OCI-LY7 (cell line): ENCODE data around the gene RNF123. TPM values are rescaled to one million over a fixed set of nuclear protein-coding genes. Genes with fewer than 3 reads are reported as not detected.

Source experiments
- BruUV-seq: library from RNA; stranded (reverse); fragments of 400-500 nt; replicated peaks from 2 replicates; lab custom pipeline; 2021; lab: Mats Ljungman, UMichigan
- CTCF ChIA-PET: fragments of 300-600 bp; sonication (Branson Sonifier 250); formaldehyde crosslinking; loops from one replicate; lab custom pipeline; 2022; ENCODE audit warnings: antibody characterized with exemption; ENCODE audit not compliant: unreplicated experiment; lab: Charles Lee
- POLR2A ChIA-PET: fragments of 300-600 bp; sonication (Branson Sonifier 250); formaldehyde crosslinking; loops from one replicate; lab custom pipeline; 2022; ENCODE audit warnings: antibody characterized with exemption; lab: Charles Lee
- DNase-seq: peaks from one replicate; pipeline ENCODE4 v3.0.0-alpha.2; 2015; ENCODE audit warnings: low spot score
- H2AFZ ChIP-seq: fragments of 200-600 bp; sonication (generic), shearing (Covaris generic); 2 replicates; pipeline ENCODE4 v1.6.1; 2014; ENCODE audit warnings: mild to moderate bottlenecking, antibody characterized with exemption, low read length, moderate library complexity
- H3K27ac ChIP-seq: fragments of 200-600 bp; sonication (generic); 2 replicates; pipeline ENCODE4 v1.5.1; 2014; ENCODE audit warnings: mixed run types, low read depth, mild to moderate bottlenecking, moderate library complexity, low read length, inconsistent platforms; ENCODE audit not compliant: poor library complexity, severe bottlenecking
- H3K36me3 ChIP-seq: fragments of 200-600 bp; sonication (generic); 2 replicates; pipeline ENCODE4 v1.6.1; 2014; ENCODE audit warnings: mild to moderate bottlenecking, antibody characterized with exemption, low read length, moderate library complexity, mixed read lengths; ENCODE audit not compliant: insufficient read depth
- H3K4me1 ChIP-seq: fragments of 200-600 bp; sonication (generic); 2 replicates; pipeline ENCODE4 v1.5.1; 2014; ENCODE audit warnings: mild to moderate bottlenecking, low read length; ENCODE audit not compliant: insufficient read depth, poor library complexity, severe bottlenecking
- H3K4me2 ChIP-seq: fragments of 200-600 bp; sonication (generic); 2 replicates; pipeline ENCODE4 v1.6.1; 2014; ENCODE audit warnings: mild to moderate bottlenecking, low read length
- H3K4me3 ChIP-seq: fragments of 200-600 bp; sonication (generic); 2 replicates; pipeline ENCODE4 v1.5.1; 2014; ENCODE audit warnings: mild to moderate bottlenecking, low read depth, low read length; ENCODE audit not compliant: poor library complexity, severe bottlenecking
- H3K79me2 ChIP-seq: fragments of 200-600 bp; sonication (generic); 2 replicates; pipeline ENCODE4 v1.6.1; 2016; ENCODE audit warnings: low read depth, mild to moderate bottlenecking, low read length, moderate library complexity, mixed read lengths; ENCODE audit not compliant: insufficient read depth
- H3K9me2 ChIP-seq: fragments of 200-600 bp; sonication (generic); 2 replicates; pipeline ENCODE4 v1.6.1; 2016; ENCODE audit warnings: mild to moderate bottlenecking, low read length, mixed read lengths; ENCODE audit not compliant: insufficient read depth
- H3K9me3 ChIP-seq: fragments of 200-600 bp; sonication (generic); 2 replicates; pipeline ENCODE4 v1.6.1; 2014; ENCODE audit warnings: mild to moderate bottlenecking, mixed run types, low read length, mixed read lengths
- H4K20me1 ChIP-seq: fragments of 200-600 bp; sonication (generic); 2 replicates; pipeline ENCODE4 v1.6.1; 2014; ENCODE audit warnings: mild to moderate bottlenecking, antibody characterized with exemption, low read length, moderate library complexity, mixed read lengths; ENCODE audit not compliant: insufficient read depth
- EZH2phosphoT487 ChIP-seq: fragments of 200-600 bp; sonication (generic); IDR thresholded peaks from 2 replicates; pipeline ENCODE4 v1.6.1; 2018; ENCODE audit warnings: low read depth, borderline replicate concordance, mild to moderate bottlenecking, mixed run types, antibody characterized with exemption, low read length, moderate library complexity, mixed read lengths
- intact Hi-C: fragments of 100-400 bp; cut with micrococcal nuclease; formaldehyde crosslinking; loops from one replicate; pipeline ENCODE4 v1.10.0; 2022; ENCODE audit not compliant: unreplicated experiment
- total RNA-seq, 2 experiments: library from RNA; depleted of rRNA in 1 of 2; stranded (reverse); fragments of >200 nt in 1 of 2; shearing (Covaris generic) in 1 of 2; gene quantifications; 2 replicates each; pipeline ENCODE4 v1.2.3, GENCODE V29; 2014 to 2022
- TF ChIP-seq, protein P1 (sequence below): fragments of 200-600 bp; sonication (generic); conservative IDR thresholded peaks from 2 replicates; pipeline ENCODE4 v1.5.1; 2014; ENCODE audit warnings: mild to moderate bottlenecking, antibody characterized with exemption, low read length, moderate library complexity, mixed read lengths

The RNF123 gene
- total RNA-seq, 2 experiments from 2014 or later = 20.8 to 48.4 TPM

DNA sequence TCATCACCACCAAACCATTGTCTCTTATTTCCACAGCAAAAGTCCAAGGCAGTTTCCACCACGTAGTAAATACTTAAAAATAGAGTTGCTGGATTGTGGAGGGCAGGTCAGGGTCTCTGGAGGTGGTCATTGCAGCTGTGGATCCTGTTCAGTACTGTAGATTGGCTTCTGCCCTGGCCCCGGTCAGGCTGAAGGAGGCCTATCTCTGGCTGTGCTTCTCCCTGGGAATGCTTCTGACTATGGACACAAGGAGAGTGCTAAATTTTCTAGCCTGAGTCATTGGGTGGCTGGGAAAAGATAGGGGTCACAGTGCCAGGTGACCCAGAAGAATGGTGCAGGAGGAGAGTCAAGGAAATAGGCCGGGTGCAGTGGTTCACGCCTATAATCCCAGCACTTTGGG is 60.7 kb downstream of the RNF123 start:
- H3K4me2 ChIP-seq = no peak overlapping the region
- H3K4me3 ChIP-seq = no peak overlapping the region
- H3K36me3 ChIP-seq = peaks cover 8% of the 10 kb centered on the region; the same call in 1 of the 2 replicates
- ChIA-PET CTCF (no interaction called here), POLR2A (no interaction called here)
- H3K27ac ChIP-seq = no peak overlapping the region
- no peak overlapping the region for H2AFZ ChIP-seq
- BruUV-seq = no TSS peak
- intact Hi-C loops = no loop called here
- H4K20me1 ChIP-seq = no peaks in the 10 kb centered on the region
- H3K79me2 ChIP-seq = peaks cover 5% of the 10 kb centered on the region; the same call in 1 of the 2 replicates
- TF ChIP-seq, protein P1, sequence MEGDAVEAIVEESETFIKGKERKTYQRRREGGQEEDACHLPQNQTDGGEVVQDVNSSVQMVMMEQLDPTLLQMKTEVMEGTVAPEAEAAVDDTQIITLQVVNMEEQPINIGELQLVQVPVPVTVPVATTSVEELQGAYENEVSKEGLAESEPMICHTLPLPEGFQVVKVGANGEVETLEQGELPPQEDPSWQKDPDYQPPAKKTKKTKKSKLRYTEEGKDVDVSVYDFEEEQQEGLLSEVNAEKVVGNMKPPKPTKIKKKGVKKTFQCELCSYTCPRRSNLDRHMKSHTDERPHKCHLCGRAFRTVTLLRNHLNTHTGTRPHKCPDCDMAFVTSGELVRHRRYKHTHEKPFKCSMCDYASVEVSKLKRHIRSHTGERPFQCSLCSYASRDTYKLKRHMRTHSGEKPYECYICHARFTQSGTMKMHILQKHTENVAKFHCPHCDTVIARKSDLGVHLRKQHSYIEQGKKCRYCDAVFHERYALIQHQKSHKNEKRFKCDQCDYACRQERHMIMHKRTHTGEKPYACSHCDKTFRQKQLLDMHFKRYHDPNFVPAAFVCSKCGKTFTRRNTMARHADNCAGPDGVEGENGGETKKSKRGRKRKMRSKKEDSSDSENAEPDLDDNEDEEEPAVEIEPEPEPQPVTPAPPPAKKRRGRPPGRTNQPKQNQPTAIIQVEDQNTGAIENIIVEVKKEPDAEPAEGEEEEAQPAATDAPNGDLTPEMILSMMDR = no peak
- TF ChIP-seq EZH2phosphoT487 = no peak
- no peaks in the 10 kb centered on the region for H3K9me3 ChIP-seq
- H3K4me1 ChIP-seq = no peaks in the 10 kb centered on the region
- no peaks in the 10 kb centered on the region for H3K9me2 ChIP-seq
- DNase-seq = no peak

DNA sequence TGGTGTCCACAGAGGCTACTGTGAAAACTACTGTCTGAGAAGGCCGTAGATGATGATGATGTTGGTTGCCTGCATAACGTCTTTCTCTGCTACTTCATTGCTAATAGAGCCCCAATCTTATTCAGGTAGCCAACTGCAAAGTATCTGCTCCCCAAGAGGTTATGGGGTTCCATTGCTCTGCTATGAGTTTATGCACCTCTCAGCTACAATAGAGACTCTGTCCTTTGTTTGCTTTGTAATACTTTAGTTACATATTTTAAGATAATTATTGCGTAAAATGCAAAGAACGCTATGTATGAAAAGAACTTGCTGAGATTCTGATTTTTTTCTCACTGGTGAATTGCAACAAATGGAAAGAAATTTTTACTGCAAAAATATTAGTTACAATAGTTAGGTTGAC is 62.1 kb downstream of the RNF123 start:
- CTCF ChIA-PET = no interaction called here
- no TSS peak for BruUV-seq

DNA sequence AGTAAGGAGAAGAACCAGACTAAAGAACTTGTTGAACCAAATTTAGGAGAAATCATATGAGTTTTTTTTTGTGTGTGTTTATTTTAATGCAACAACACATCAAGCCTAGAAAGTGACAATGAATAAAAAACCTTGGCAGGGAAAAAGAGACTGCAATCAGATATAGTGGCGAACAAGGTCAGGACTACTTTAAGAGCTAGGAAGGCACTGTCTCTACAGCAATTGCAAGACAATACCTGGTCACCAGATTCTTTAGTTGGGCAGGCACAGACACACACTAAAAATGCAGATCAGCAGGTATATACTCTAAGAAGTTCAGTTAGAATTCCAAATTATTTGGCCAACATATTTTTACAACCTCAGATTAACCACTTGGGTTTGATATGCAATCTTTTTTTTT is 65.2 kb downstream of the RNF123 start:
- Histone ChIP-seq H3K36me3 (no peaks in the 10 kb centered on the region), H2AFZ (no peak overlapping the region), H3K9me2 (no peaks in the 10 kb centered on the region), H3K9me3 (no peaks in the 10 kb centered on the region), H4K20me1 (no peaks in the 10 kb centered on the region), H3K27ac (no peak overlapping the region), H3K4me3 (no peak overlapping the region), H3K4me1 (no peaks in the 10 kb centered on the region), H3K4me2 (no peak overlapping the region), H3K79me2 (peaks cover 9% of the 10 kb centered on the region; the same call in 1 of the 2 replicates)
- ChIA-PET CTCF (no interaction called here), POLR2A (interaction anchor here (1.1 kb wide), 1 partner anchor 27 kb away, joined by 3 read pairs; no protein-coding TSS in a partner anchor)
- DNase-seq = no peak
- no TSS peak for BruUV-seq
- intact Hi-C loops = no loop called here
- TF ChIP-seq EZH2phosphoT487 = no peak
- TF ChIP-seq, protein P1 = no peak

More for the DNA sequence above, 62.1 kb downstream of the RNF123 start:
- peaks cover 9% of the 10 kb centered on the region; the same call in 1 of the 2 replicates for H3K79me2 ChIP-seq
- no peak overlapping the region for H2AFZ ChIP-seq
- no peak for DNase-seq
- no peak overlapping the region for H3K27ac ChIP-seq
- no peaks in the 10 kb centered on the region for H3K4me1 ChIP-seq
- H3K4me2 ChIP-seq = no peak overlapping the region
- POLR2A ChIA-PET = no interaction called here
- H4K20me1 ChIP-seq = no peaks in the 10 kb centered on the region
- TF ChIP-seq, protein P1 = no peak
- no peak for TF ChIP-seq EZH2phosphoT487
- H3K36me3 ChIP-seq = peaks cover 8% of the 10 kb centered on the region; the same call in 1 of the 2 replicates
- no peaks in the 10 kb centered on the region for H3K9me2 ChIP-seq
- no peak overlapping the region for H3K4me3 ChIP-seq
- H3K9me3 ChIP-seq = no peaks in the 10 kb centered on the region
- intact Hi-C loops = no loop called here
